H9 (cell line): ENCODE measurements around the gene GBP2. TPM values are rescaled to one million over a fixed set of nuclear protein-coding genes. Genes with fewer than 3 reads are reported as not detected.

Source experiments
- DNase-seq: peaks from one replicate; pipeline ENCODE4 v3.0.0-alpha.2; 2017
- H2AFZ ChIP-seq: one replicate; pipeline ENCODE4 v1.6.1; 2013; ENCODE audit warnings: mild to moderate bottlenecking, low read length, control low read depth, moderate library complexity
- H2AK5ac ChIP-seq: 2 replicates; pipeline ENCODE4 v1.6.1; 2013; ENCODE audit warnings: low read length, control low read depth, mixed read lengths; ENCODE audit not compliant: insufficient read length
- H2BK120ac ChIP-seq: one replicate; pipeline ENCODE4 v1.6.1; 2013; ENCODE audit warnings: low read depth, mild to moderate bottlenecking, low read length, control low read depth, inconsistent platforms; ENCODE audit not compliant: poor library complexity, severe bottlenecking
- H2BK12ac ChIP-seq: 2 replicates; pipeline ENCODE4 v1.6.1; 2013; ENCODE audit warnings: low read length, control low read depth, mixed read lengths, low read depth; ENCODE audit not compliant: insufficient read length
- H2BK15ac ChIP-seq: 2 replicates; pipeline ENCODE4 v1.6.1; 2013; ENCODE audit warnings: low read depth, low read length, control low read depth
- H2BK20ac ChIP-seq: one replicate; pipeline ENCODE4 v1.6.1; 2013; ENCODE audit warnings: low read depth, mild to moderate bottlenecking, low read length, control low read depth, inconsistent platforms; ENCODE audit not compliant: poor library complexity, severe bottlenecking
- H2BK5ac ChIP-seq: 2 replicates; pipeline ENCODE4 v1.6.1; 2013; ENCODE audit warnings: low read length, control low read depth, mixed read lengths; ENCODE audit not compliant: insufficient read length
- H3K14ac ChIP-seq: 2 replicates; pipeline ENCODE4 v1.6.1; 2013; ENCODE audit warnings: low read length, control low read depth; ENCODE audit not compliant: insufficient read depth
- H3K18ac ChIP-seq: 2 replicates; pipeline ENCODE4 v1.6.1; 2013; ENCODE audit warnings: low read depth, mild to moderate bottlenecking, mixed read lengths, low read length, control low read depth; ENCODE audit not compliant: insufficient read length
- H3K23ac ChIP-seq: 2 replicates; pipeline ENCODE4 v1.6.1; 2013; ENCODE audit warnings: low read length, control low read depth, mixed read lengths, low read depth; ENCODE audit not compliant: insufficient read length
- H3K23me2 ChIP-seq: 2 replicates; pipeline ENCODE4 v1.6.1; 2013; ENCODE audit warnings: low read depth, mild to moderate bottlenecking, mixed read lengths, low read length, control low read depth; ENCODE audit not compliant: insufficient read length, poor library complexity, severe bottlenecking
- H3K27ac ChIP-seq: 2 replicates; pipeline ENCODE4 v1.5.1; 2013; ENCODE audit warnings: low read length, control low read depth, mixed read lengths, low read depth; ENCODE audit not compliant: insufficient read length
- H3K27me3 ChIP-seq: 2 replicates; pipeline ENCODE4 v1.6.1; 2013; ENCODE audit warnings: low read length, control low read depth, inconsistent platforms; ENCODE audit not compliant: insufficient read depth
- H3K4ac ChIP-seq: 2 replicates; pipeline ENCODE4 v1.6.1; 2013; ENCODE audit warnings: low read depth, mild to moderate bottlenecking, control low read depth, inconsistent platforms, low read length, moderate library complexity
- H3K4me1 ChIP-seq: 2 replicates; pipeline ENCODE4 v1.6.1; 2013; ENCODE audit warnings: low read length, control low read depth, inconsistent platforms; ENCODE audit not compliant: insufficient read depth
- H3K4me2 ChIP-seq: 2 replicates; pipeline ENCODE4 v1.6.1; 2013; ENCODE audit warnings: low read length, control low read depth, mixed read lengths; ENCODE audit not compliant: insufficient read length, insufficient read depth
- H3K56ac ChIP-seq: 2 replicates; pipeline ENCODE4 v1.6.1; 2013; ENCODE audit warnings: low read depth, mild to moderate bottlenecking, mixed read lengths, low read length, control low read depth; ENCODE audit not compliant: insufficient read length
- H3K79me1 ChIP-seq: 2 replicates; pipeline ENCODE4 v1.6.1; 2013; ENCODE audit warnings: low read depth, mild to moderate bottlenecking, moderate library complexity, low read length, control low read depth, inconsistent platforms; ENCODE audit not compliant: insufficient read depth, poor library complexity, severe bottlenecking
- H3K79me2 ChIP-seq: 2 replicates; pipeline ENCODE4 v1.6.1; 2013; ENCODE audit warnings: low read length, control low read depth, inconsistent platforms; ENCODE audit not compliant: insufficient read depth
- H3K9ac ChIP-seq: 2 replicates; pipeline ENCODE4 v1.6.1; 2013; ENCODE audit warnings: low read length, control low read depth, mixed read lengths; ENCODE audit not compliant: insufficient read length; ENCODE audit errors: extremely low read depth
- H3K9me3 ChIP-seq: one replicate; pipeline ENCODE4 v1.6.1; 2013; ENCODE audit warnings: low read depth, low read length, inconsistent platforms; ENCODE audit not compliant: control insufficient read depth
- H3T11ph ChIP-seq: one replicate; pipeline ENCODE4 v1.6.1; 2013; ENCODE audit warnings: mild to moderate bottlenecking, low read length, control low read depth, inconsistent platforms
- H4K20me1 ChIP-seq: one replicate; pipeline ENCODE4 v1.6.1; 2013; ENCODE audit not compliant: control insufficient read depth, insufficient read length, insufficient read depth
- H4K5ac ChIP-seq: 2 replicates; pipeline ENCODE4 v1.6.1; 2013; ENCODE audit warnings: low read depth, mild to moderate bottlenecking, mixed read lengths, low read length, control low read depth; ENCODE audit not compliant: insufficient read length
- H4K8ac ChIP-seq: replicated peaks from 2 replicates; pipeline ENCODE4 v1.6.1; 2013; ENCODE audit warnings: low read length, control low read depth, mixed read lengths, low read depth; ENCODE audit not compliant: insufficient read length
- H4K91ac ChIP-seq: 2 replicates; pipeline ENCODE4 v1.6.1; 2013; ENCODE audit warnings: low read depth, mild to moderate bottlenecking, moderate library complexity, mixed read lengths, low read length, control low read depth; ENCODE audit not compliant: insufficient read length
- H3K27ac Mint-ChIP-seq, 3 experiments: 2 replicates in 2 of 3; 3 replicates in 1 of 3; pipeline ENCODE4 v1.8.0; 2020 to 2021; ENCODE audit warnings: mixed read lengths in 3 of 3, mild to moderate bottlenecking in 1 of 3, moderate library complexity in 1 of 3
- H3K27me3 Mint-ChIP-seq: 2 replicates; pipeline ENCODE4 v1.8.0; 2021; ENCODE audit warnings: low read depth, mild to moderate bottlenecking, moderate library complexity, mixed read lengths
- H3K36me3 Mint-ChIP-seq, 3 experiments: 2 replicates in 2 of 3; 3 replicates in 1 of 3; pipeline ENCODE4 v1.8.0; 2020 to 2021; ENCODE audit warnings: low read depth in 3 of 3, mixed read lengths in 3 of 3; ENCODE audit not compliant: insufficient read depth in 1 of 3
- H3K4me1 Mint-ChIP-seq, 2 experiments: 2 replicates each; pipeline ENCODE4 v1.8.0; 2020; ENCODE audit warnings: mixed read lengths in 2 of 2
- H3K4me3 Mint-ChIP-seq, 2 experiments: 2 replicates in 1 of 2; 3 replicates in 1 of 2; pipeline ENCODE4 v1.8.0; 2020 to 2021; ENCODE audit warnings: mild to moderate bottlenecking in 2 of 2, mixed read lengths in 2 of 2, moderate library complexity in 1 of 2
- H3K9me3 Mint-ChIP-seq, 2 experiments: 2 replicates in 1 of 2; 3 replicates in 1 of 2; pipeline ENCODE4 v1.8.0; 2020; ENCODE audit warnings: mild to moderate bottlenecking in 2 of 2, mixed read lengths in 2 of 2, moderate library complexity in 1 of 2
- CTCF ChIP-seq: fragments of 200-600 bp; sonication (generic); conservative IDR thresholded peaks from 3 replicates; pipeline ENCODE4 v1.8.0; 2021; ENCODE audit warnings: antibody characterized with exemption, mild to moderate bottlenecking
- WGBS: extraction: QIAGEN DNeasy Blood & Tissue Kit; methylation state at CpG from one replicate; pipeline ENCODE4 v1.1.7; 2013; ENCODE audit warnings: missing lambda C conversion rate, low lambda C conversion rate, mixed read lengths; ENCODE audit not compliant: insufficient read length; ENCODE audit errors: extremely low coverage; 5-methylcytosine and 5-hydroxymethylcytosine counted together
- total RNA-seq: library from RNA; stranded (reverse); gene quantifications from 2 replicates; pipeline ENCODE4 v1.2.1, GENCODE V29; 2021

The GBP2 gene
- total RNA-seq, 1 experiment from 2014 or later = not detected

DNA sequence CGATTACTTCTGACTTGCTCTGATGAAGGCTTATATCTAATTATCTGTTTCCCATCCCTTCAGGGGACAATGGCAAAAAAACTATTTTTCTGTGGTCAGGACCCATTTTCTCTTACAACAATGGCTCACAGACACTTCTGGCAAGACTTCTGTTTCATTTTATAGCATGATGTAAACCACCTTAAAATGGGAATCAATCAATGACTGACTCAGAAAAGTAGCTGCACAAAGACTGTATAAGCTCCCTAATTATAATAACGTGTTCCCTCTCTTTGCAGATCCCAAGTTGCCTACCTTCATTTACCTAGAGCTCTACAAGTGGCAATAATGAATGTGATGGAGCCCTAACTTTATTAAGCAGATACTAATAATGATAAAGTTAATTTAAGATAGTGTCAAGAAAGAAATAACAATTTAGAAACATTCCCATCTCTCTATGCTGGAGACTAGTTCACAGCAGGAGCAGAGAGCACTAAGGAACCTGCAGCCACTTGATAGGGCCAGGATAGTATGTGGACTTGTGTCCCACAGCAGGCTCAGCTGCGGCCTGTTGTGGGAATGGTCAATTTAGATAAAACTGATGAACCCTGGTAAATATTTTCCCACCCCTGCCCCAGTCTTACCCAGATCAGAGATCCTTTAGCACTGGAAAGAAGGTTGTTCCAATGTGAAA lies 538 bp downstream of the GBP2 start:
- Mint-ChIP-seq H3K36me3 (no peaks in the 10 kb centered on the region), H3K27ac (peak overlapping the region in 1 of 3 experiments; percentile 68; a peak in 1 of 7 replicates), H3K4me1 (peaks cover 0 to 4% of the 10 kb centered on the region in 2 experiments; a peak in 2 of 4 replicates), H3K9me3 (no peaks in the 10 kb centered on the region), H3K4me3 (no peak overlapping the region), H3K27me3 (no peaks in the 10 kb centered on the region)
- Histone ChIP-seq H4K8ac (no peak overlapping the region), H3T11ph (no peak overlapping the region), H4K91ac (no peak overlapping the region), H4K5ac (no peak overlapping the region), H3K23ac (no peak overlapping the region), H2AFZ (no peak overlapping the region), H3K4ac (no peak overlapping the region), H2BK15ac (no peak overlapping the region), H3K4me1 (no peaks in the 10 kb centered on the region), H3K79me1 (no peaks in the 10 kb centered on the region), H3K9ac (no peak overlapping the region), H2BK5ac (no peak overlapping the region), H2AK5ac (no peak overlapping the region), H2BK120ac (no peak overlapping the region), H3K79me2 (no peaks in the 10 kb centered on the region), H3K18ac (no peak overlapping the region), H3K14ac (no peak overlapping the region), H3K27ac (no peak overlapping the region), H3K27me3 (no peaks in the 10 kb centered on the region), H3K56ac (no peak overlapping the region), H3K4me2 (no peak overlapping the region), H4K20me1 (no peaks in the 10 kb centered on the region), H2BK20ac (no peak overlapping the region), H2BK12ac (no peak overlapping the region), H3K9me3 (no peaks in the 10 kb centered on the region), H3K23me2 (no peaks in the 10 kb centered on the region)
- DNase-seq = no peak
- TF ChIP-seq CTCF = no peak
- WGBS = no CpG with 5 or more reads among the region's 3 CpGs
